ENCODE results near the gene GRK5. TPM values are rescaled to one million over a fixed set of nuclear protein-coding genes. Genes with fewer than 3 reads are reported as not detected.
A peak's percentile ranks its signal among the peaks of the same experiment; 100 is the strongest.

GRK5 gene
- total RNA-seq, 4 donors from 2014 or later = 43.5 to 61.7 (median 48.9) TPM

- no peak for DNase-seq (ENCODE audit: low spot score in 2 of 2)
- Histone ChIP-seq H3K4me3 (no peak overlapping the region), H3K27me3 (no peaks in the 10 kb centered on the region), H3K27ac (peak overlapping the region; percentile 41 to 88 (median 60)), H3K9me3 (no peaks in the 10 kb centered on the region), H3K36me3 (peaks cover 0 to 25% (median 0%) of the 10 kb centered on the region in 3 donors), H3K4me1 (peaks cover 0 to 41% (median 11%) of the 10 kb centered on the region in 4 donors)
- no peak for TF ChIP-seq POLR2A (IDR thresholded peaks at IDR 0.05)
- TF ChIP-seq EP300 (IDR thresholded peaks at IDR 0.05) = no peak
- no peak for TF ChIP-seq CTCF (IDR thresholded peaks at IDR 0.05)
- WGBS, 2 donors = 63 to 64% methylated on average over 9 of the region's 11 CpGs
Measured at GRCh38 chr10:119394657-119395279, 187.4 kb downstream of the GRK5 start.

GRCh38 chr10:119395280-119396007 is 188.1 kb downstream of the GRK5 start:
- peak in 1 of 2 donors; percentile 51 for DNase-seq (ENCODE audit: low spot score in 2 of 2)
- 63 to 69% methylated on average over 24 of the region's 24 CpGs for WGBS, 2 donors
- no peaks in the 10 kb centered on the region for H3K9me3 ChIP-seq
- H3K27me3 ChIP-seq = no peaks in the 10 kb centered on the region
- peaks cover 0 to 43% (median 11%) of the 10 kb centered on the region in 4 donors for H3K4me1 ChIP-seq
- TF ChIP-seq CTCF (IDR thresholded peaks at IDR 0.05) (no peak), EP300 (IDR thresholded peaks at IDR 0.05) (peak in 1 of 2 donors; percentile 75), POLR2A (IDR thresholded peaks at IDR 0.05) (peak in 1 of 2 donors; percentile 5)
- no peak overlapping the region for H3K4me3 ChIP-seq
- peak overlapping the region; percentile 41 to 88 (median 60) for H3K27ac ChIP-seq
- H3K36me3 ChIP-seq = peaks cover 0 to 28% (median 0%) of the 10 kb centered on the region in 3 donors

GRCh38 chr10:119396008-119396708 is 188.8 kb downstream of the GRK5 start:
- TF ChIP-seq POLR2A (IDR thresholded peaks at IDR 0.05) = no peak
- no peak for TF ChIP-seq EP300 (IDR thresholded peaks at IDR 0.05)
- TF ChIP-seq CTCF (IDR thresholded peaks at IDR 0.05) = no peak
- WGBS, 2 donors = 81 to 91% methylated on average over 10 of the region's 10 CpGs
- Histone ChIP-seq H3K36me3 (peaks cover 0 to 28% (median 0%) of the 10 kb centered on the region in 3 donors), H3K27ac (peak overlapping the region in 3 of 4 donors; percentile 11 to 88 (median 79)), H3K4me3 (no peak overlapping the region), H3K27me3 (no peaks in the 10 kb centered on the region), H3K4me1 (peaks cover 0 to 49% (median 11%) of the 10 kb centered on the region in 4 donors), H3K9me3 (no peaks in the 10 kb centered on the region)
- no peak for DNase-seq (ENCODE audit: low spot score in 2 of 2)

GRCh38 chr10:119396709-119397071 is 189.3 kb downstream of the GRK5 start:
- no peak for TF ChIP-seq EP300 (IDR thresholded peaks at IDR 0.05)
- no peak for TF ChIP-seq CTCF (IDR thresholded peaks at IDR 0.05)
- TF ChIP-seq POLR2A (IDR thresholded peaks at IDR 0.05) = no peak
- H3K4me3 ChIP-seq = no peak overlapping the region
- no peaks in the 10 kb centered on the region for H3K27me3 ChIP-seq
- H3K36me3 ChIP-seq = peaks cover 0 to 28% (median 0%) of the 10 kb centered on the region in 3 donors
- DNase-seq (ENCODE audit: low spot score in 2 of 2) = no peak
- WGBS, 2 donors = 100% methylated on average over 1 of the region's 1 CpG
- no peaks in the 10 kb centered on the region for H3K9me3 ChIP-seq
- peaks cover 0 to 49% (median 11%) of the 10 kb centered on the region in 4 donors for H3K4me1 ChIP-seq
- H3K27ac ChIP-seq = peak overlapping the region in 2 of 4 donors; percentile 79 to 88

Measured in tibial nerve (tissue), 4 donors.